Stimulated activated naive CD8-positive, alpha-beta T cell treated with anti-CD3 and anti-CD28 coated beads, Interleukin-15, Interleukin-2, amounts not matched to agents 100 ng/mL and 50 ng/mL, for 24 hours (primary cell): ENCODE measurements around the gene INHBE.
"Not testable (repeated sequence)": the region's sequence is repeated elsewhere in the genome, so short reads cannot be mapped to it uniquely, and the experiment has no call there.

Experiments used
- H3K27ac Mint-ChIP-seq: one replicate; pipeline ENCODE4 v1.8.0; 2021; ENCODE audit warnings: mild to moderate bottlenecking, mixed read lengths
- H3K27me3 Mint-ChIP-seq: one replicate; pipeline ENCODE4 v1.8.0; 2021; ENCODE audit warnings: mixed read lengths
- H3K36me3 Mint-ChIP-seq: one replicate; pipeline ENCODE4 v1.8.0; 2021; ENCODE audit warnings: low read depth, mixed read lengths
- H3K4me1 Mint-ChIP-seq: one replicate; pipeline ENCODE4 v1.8.0; 2021; ENCODE audit warnings: low read depth, mixed read lengths
- H3K4me3 Mint-ChIP-seq: one replicate; pipeline ENCODE4 v1.8.0; 2021; ENCODE audit warnings: mild to moderate bottlenecking, mixed read lengths
- H3K9me3 Mint-ChIP-seq: one replicate; pipeline ENCODE4 v1.8.0; 2021; ENCODE audit warnings: mixed read lengths

The INHBE gene, protein sequence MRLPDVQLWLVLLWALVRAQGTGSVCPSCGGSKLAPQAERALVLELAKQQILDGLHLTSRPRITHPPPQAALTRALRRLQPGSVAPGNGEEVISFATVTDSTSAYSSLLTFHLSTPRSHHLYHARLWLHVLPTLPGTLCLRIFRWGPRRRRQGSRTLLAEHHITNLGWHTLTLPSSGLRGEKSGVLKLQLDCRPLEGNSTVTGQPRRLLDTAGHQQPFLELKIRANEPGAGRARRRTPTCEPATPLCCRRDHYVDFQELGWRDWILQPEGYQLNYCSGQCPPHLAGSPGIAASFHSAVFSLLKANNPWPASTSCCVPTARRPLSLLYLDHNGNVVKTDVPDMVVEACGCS

GRCh38 chr12:57454566-57455373 is at the start of gene INHBE:
TSS of gene INHBE (plus strand) at chr12:57455307. CDS start at chr12:57455537, 230 bp downstream.
- Mint-ChIP-seq H3K4me3 (peak within 1 kb of the TSS; percentile 83), H3K27ac (peak within 1 kb of the TSS; percentile 84), H3K4me1 (peaks cover 56% of the 10 kb centered on the region), H3K36me3 (no peaks in the 10 kb centered on the region), H3K9me3 (no peaks in the 10 kb centered on the region), H3K27me3 (no peaks in the 10 kb centered on the region)

- no peak overlapping the region for H3K4me3 Mint-ChIP-seq
- no peaks in the 10 kb centered on the region for H3K9me3 Mint-ChIP-seq
- peaks cover 26% of the 10 kb centered on the region for H3K4me1 Mint-ChIP-seq
- no peak overlapping the region for H3K27ac Mint-ChIP-seq
- peaks cover 9% of the 10 kb centered on the region for H3K36me3 Mint-ChIP-seq
- H3K27me3 Mint-ChIP-seq, result no peaks in the 10 kb centered on the region
Observed at GRCh38 chr12:57410534-57410933, 44.6 kb upstream of the INHBE start.

DNA sequence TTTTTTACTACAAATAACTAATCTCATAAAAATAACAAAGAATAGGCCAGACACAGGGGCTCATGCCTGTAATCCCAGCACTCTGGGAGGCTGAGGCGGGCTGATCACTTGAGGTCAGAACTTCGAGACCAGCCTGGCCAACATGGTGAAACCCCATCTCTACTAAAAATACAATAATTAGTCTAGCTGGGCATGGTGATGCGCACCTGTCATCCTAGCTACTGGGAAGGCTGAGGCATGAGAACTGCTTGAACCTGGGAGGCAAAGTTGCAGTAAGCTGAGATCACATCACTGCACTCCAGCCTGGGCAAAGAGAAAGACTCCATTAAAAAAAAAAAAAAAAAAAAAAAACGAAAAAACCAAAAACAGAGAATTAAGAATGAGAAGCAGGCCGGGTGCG is 40.9 kb upstream of the INHBE start:
- peaks cover 34% of the 10 kb centered on the region for H3K4me1 Mint-ChIP-seq
- H3K4me3 Mint-ChIP-seq, H3K36me3 Mint-ChIP-seq, H3K27me3 Mint-ChIP-seq, H3K27ac Mint-ChIP-seq, H3K9me3 Mint-ChIP-seq: not testable (repeated sequence)

DNA sequence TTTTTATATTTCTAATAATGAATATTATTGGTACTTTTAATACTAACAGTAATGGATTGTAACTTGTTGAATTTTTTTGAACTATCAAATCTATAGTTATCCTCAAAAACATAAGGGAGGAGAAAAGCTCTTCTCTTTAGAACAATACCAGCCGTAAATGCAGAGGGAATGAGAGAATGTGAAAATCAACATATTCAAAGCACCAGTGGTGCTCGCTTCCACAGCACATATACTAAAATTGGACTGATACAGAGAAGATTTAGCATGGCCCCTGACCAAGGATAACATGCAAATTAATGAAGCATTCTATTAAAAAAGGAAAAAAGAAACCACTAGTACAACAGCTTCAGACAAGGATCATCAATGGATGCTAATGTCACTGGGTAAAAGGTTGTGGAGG is 40.0 kb upstream of the INHBE start:
- no peak overlapping the region for H3K27ac Mint-ChIP-seq
- no peak overlapping the region for H3K4me3 Mint-ChIP-seq
- peaks cover 38% of the 10 kb centered on the region for H3K4me1 Mint-ChIP-seq
- H3K27me3 Mint-ChIP-seq, result no peaks in the 10 kb centered on the region
- H3K36me3 Mint-ChIP-seq, result peaks cover 6% of the 10 kb centered on the region
- no peaks in the 10 kb centered on the region for H3K9me3 Mint-ChIP-seq

DNA sequence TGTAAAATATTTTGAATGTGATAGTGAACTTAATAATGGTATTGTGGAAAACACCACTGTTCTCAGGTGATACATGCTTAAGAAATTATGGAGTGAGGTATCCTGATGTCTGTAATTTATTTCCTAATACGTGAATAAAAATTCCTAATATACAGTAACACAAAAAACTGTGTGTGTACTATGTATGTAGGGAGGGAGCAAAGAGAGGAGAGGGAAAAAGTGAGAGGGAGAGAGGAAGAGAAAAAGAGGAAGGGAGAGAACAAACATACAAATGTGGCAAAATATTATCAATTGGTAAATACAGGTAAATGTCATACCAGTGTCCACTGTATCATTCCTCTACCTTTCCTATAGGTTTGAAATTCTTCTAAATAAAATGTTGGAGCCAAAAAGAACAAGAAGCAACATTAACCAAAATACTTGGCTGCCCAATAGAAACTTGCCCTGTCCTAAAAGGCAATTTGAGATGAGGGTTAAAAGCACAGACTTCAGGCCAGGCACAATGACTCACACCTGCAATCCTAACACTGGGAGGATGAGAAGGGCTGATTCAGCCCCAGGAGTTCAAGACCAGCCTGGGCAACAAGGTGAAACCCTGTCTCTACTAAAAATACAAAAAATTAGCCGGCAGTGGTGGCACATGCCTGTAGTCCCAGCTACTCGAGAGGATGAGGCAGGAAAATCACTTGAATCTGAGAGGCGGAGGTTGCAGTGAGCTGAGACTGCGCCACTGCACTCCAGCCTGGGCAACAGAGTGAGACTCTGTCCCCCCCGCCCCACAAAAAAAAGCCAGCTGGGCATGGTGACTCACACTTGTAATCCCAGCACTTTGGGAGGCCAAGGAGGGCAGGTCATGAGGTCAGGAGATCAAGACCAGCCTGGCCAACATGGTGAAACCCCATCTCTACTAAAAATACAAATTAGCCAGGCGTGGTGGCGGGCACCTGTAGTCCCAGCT is 38.8 kb upstream of the INHBE start:
- H3K36me3 Mint-ChIP-seq, result peaks cover 13% of the 10 kb centered on the region
- no peaks in the 10 kb centered on the region for H3K9me3 Mint-ChIP-seq
- H3K27me3 Mint-ChIP-seq, result no peaks in the 10 kb centered on the region
- H3K27ac Mint-ChIP-seq, result peak overlapping the region; percentile 43
- H3K4me3 Mint-ChIP-seq, result no peak overlapping the region
- H3K4me1 Mint-ChIP-seq, result peaks cover 38% of the 10 kb centered on the region

DNA sequence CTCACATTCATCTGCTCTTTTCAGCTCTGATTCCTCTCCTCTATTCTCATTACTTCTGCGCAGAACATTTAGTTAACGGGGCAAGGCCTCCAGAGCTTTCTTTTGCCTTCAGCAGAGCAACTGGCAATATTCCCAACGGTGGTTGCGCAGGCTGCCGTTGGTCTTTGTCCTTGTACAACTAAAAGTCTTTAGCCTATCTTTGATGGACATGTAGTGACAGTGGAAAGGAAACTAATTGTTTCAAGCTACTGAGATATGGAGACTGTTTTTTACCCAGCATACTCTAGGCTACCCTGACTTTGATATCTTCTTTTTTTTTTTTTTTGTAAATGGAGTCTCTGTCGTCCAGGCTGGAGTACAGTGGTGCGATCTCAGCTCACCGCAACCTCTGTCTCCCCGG is 36.9 kb upstream of the INHBE start:
- no peak overlapping the region for H3K27ac Mint-ChIP-seq
- no peaks in the 10 kb centered on the region for H3K27me3 Mint-ChIP-seq
- no peak overlapping the region for H3K4me3 Mint-ChIP-seq
- H3K36me3 Mint-ChIP-seq, result peaks cover 24% of the 10 kb centered on the region
- no peaks in the 10 kb centered on the region for H3K9me3 Mint-ChIP-seq
- peaks cover 28% of the 10 kb centered on the region for H3K4me1 Mint-ChIP-seq

GRCh38 chr12:57419495-57419894 is 35.6 kb upstream of the INHBE start:
- Mint-ChIP-seq H3K27ac (no peak overlapping the region), H3K36me3 (peaks cover 28% of the 10 kb centered on the region), H3K9me3 (no peaks in the 10 kb centered on the region), H3K27me3 (no peaks in the 10 kb centered on the region), H3K4me3 (no peak overlapping the region), H3K4me1 (peaks cover 28% of the 10 kb centered on the region)

GRCh38 chr12:57420482-57420881 is 34.6 kb upstream of the INHBE start:
- H3K4me1 Mint-ChIP-seq, result peaks cover 20% of the 10 kb centered on the region
- no peaks in the 10 kb centered on the region for H3K27me3 Mint-ChIP-seq
- no peak overlapping the region for H3K4me3 Mint-ChIP-seq
- H3K9me3 Mint-ChIP-seq, result no peaks in the 10 kb centered on the region
- H3K27ac Mint-ChIP-seq, result no peak overlapping the region
- peaks cover 30% of the 10 kb centered on the region for H3K36me3 Mint-ChIP-seq

- Mint-ChIP-seq H3K36me3 (peaks cover 24% of the 10 kb centered on the region), H3K4me1 (peaks cover 33% of the 10 kb centered on the region)
- H3K4me3 Mint-ChIP-seq, H3K9me3 Mint-ChIP-seq, H3K27ac Mint-ChIP-seq, H3K27me3 Mint-ChIP-seq: not testable (repeated sequence)
Observed at GRCh38 chr12:57426948-57427347, 28.2 kb upstream of the INHBE start.

- no peaks in the 10 kb centered on the region for H3K9me3 Mint-ChIP-seq
- H3K27me3 Mint-ChIP-seq, result no peaks in the 10 kb centered on the region
- peak overlapping the region; percentile 97 for H3K27ac Mint-ChIP-seq
- peak overlapping the region; percentile 94 for H3K4me3 Mint-ChIP-seq
- peaks cover 33% of the 10 kb centered on the region for H3K4me1 Mint-ChIP-seq
- peaks cover 14% of the 10 kb centered on the region for H3K36me3 Mint-ChIP-seq
Observed at GRCh38 chr12:57428965-57429364, 26.1 kb upstream of the INHBE start.

GRCh38 chr12:57429473-57430111 is 25.5 kb upstream of the INHBE start:
- Mint-ChIP-seq H3K9me3 (no peaks in the 10 kb centered on the region), H3K36me3 (peaks cover 9% of the 10 kb centered on the region), H3K4me1 (peaks cover 33% of the 10 kb centered on the region), H3K27ac (peak overlapping the region; percentile 97), H3K27me3 (no peaks in the 10 kb centered on the region), H3K4me3 (peak overlapping the region; percentile 94)

GRCh38 chr12:57430112-57430930 is 24.8 kb upstream of the INHBE start:
- Mint-ChIP-seq H3K9me3 (no peaks in the 10 kb centered on the region), H3K4me1 (peaks cover 37% of the 10 kb centered on the region), H3K27ac (peak overlapping the region; percentile 98), H3K4me3 (peak overlapping the region; percentile 94), H3K27me3 (no peaks in the 10 kb centered on the region), H3K36me3 (peaks cover 8% of the 10 kb centered on the region)

GRCh38 chr12:57430931-57431566 is 24.1 kb upstream of the INHBE start, which contains the start of gene R3HDM2:
TSS of gene R3HDM2 (minus strand) at chr12:57431043. CDS start at chr12:57310428, 120,615 bp downstream.
- H3K4me1 Mint-ChIP-seq, result peaks cover 40% of the 10 kb centered on the region
- peak within 1 kb of the TSS; percentile 94 for H3K4me3 Mint-ChIP-seq
- H3K9me3 Mint-ChIP-seq, result no peaks in the 10 kb centered on the region
- no peaks in the 10 kb centered on the region for H3K27me3 Mint-ChIP-seq
- peak within 1 kb of the TSS; percentile 98 for H3K27ac Mint-ChIP-seq
- peaks cover 8% of the 10 kb centered on the region for H3K36me3 Mint-ChIP-seq
